Activated T-helper 9 cell treated with anti-CD3 and anti-CD28 coated beads, Interleukin-2, amount 50 U/mL, for 16 hours (primary cell): Measurements from ENCODE around the gene SLC36A3.
"Not testable (repeated sequence)": the region's sequence is repeated elsewhere in the genome, so short reads cannot be mapped to it uniquely, and the experiment has no call there.

Source experiments
- DNase-seq: peaks from one replicate; pipeline ENCODE4 v3.0.0-alpha.2; 2020; ENCODE audit warnings: low read depth

SLC36A3 gene

GRCh38 chr5:151259931-151260330 lies 43.6 kb downstream of the SLC36A3 start:
- no peak for DNase-seq

GRCh38 chr5:151258816-151259215 lies 44.8 kb downstream of the SLC36A3 start:
- DNase-seq = no peak

DNA sequence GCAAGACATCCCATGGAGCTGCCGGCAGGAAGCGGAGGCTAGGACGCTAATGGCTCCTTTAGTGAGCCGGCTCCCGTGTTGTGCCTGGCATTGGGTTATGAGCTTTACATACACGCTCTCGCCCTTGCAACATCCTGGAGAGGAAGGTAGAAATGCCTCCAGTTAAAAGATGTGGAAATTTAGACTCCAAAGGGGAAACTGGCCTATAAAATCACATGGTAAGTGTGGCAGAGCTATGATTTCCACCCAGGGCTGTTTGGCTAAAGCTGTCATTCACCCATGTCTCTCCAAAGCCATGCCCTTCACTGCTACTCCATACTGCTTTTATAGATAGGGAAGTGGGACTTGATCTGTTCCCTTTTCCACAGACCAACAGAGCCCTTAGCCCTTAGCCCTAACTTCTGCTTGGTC lies 45.4 kb downstream of the SLC36A3 start:
- no peak for DNase-seq

GRCh38 chr5:151257731-151258181 lies 45.8 kb downstream of the SLC36A3 start:
- no peak for DNase-seq

- no peak for DNase-seq
These were observed 47.8 kb downstream of the SLC36A3 start for GRCh38 chr5:151255621-151256286.

DNA sequence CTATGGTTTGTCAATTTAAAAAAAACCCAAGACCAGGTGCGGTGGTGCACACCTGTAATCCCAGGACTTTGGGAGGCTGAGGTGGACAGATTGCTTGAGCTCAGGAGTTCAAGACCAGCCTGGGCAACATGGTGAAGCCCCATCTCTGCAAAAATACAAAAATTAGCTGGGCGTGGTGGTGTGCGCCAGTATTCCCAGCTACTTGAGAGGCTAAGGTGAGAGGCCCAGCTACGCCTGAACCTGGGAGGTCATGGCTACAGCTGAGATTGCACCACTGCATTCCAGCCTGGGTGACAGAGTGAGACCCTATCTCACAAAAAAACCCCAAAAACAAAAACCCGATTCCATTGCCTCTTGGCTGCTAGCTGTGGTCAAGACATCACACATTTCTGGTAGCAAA lies 48.6 kb downstream of the SLC36A3 start:
- DNase-seq = not testable (repeated sequence)

GRCh38 chr5:151254556-151254955 lies 49.0 kb downstream of the SLC36A3 start:
- no peak for DNase-seq

- DNase-seq = no peak
These were observed 50.0 kb downstream of the SLC36A3 start for GRCh38 chr5:151253605-151253950.

- peak; percentile 98 for DNase-seq
These were observed 50.6 kb downstream of the SLC36A3 start, which contains the start of gene GM2A for GRCh38 chr5:151252762-151253604. GM2A (plus strand) TSS chr5:151253185; CDS start chr5:151253217, 32 bp downstream.

DNA sequence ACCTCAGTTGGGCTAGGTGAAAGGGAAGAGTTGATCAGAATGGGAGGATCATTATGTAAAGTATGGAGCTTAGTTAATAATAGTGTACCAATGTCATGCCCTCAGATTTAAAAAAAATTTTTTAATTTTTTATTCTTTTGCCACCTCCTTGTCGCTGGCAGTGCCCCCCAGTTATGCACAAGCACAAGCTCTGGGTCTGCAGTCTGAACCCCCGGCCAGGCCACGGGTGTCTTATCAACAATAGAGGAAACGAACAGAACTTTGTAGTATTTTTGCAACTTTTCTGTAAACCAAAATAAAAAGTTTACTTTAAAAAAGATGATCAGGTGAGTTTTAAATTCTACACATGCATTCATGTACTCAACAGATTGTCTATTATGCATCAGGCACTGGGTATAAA lies 51.9 kb downstream of the SLC36A3 start:
- DNase-seq = no peak

DNA sequence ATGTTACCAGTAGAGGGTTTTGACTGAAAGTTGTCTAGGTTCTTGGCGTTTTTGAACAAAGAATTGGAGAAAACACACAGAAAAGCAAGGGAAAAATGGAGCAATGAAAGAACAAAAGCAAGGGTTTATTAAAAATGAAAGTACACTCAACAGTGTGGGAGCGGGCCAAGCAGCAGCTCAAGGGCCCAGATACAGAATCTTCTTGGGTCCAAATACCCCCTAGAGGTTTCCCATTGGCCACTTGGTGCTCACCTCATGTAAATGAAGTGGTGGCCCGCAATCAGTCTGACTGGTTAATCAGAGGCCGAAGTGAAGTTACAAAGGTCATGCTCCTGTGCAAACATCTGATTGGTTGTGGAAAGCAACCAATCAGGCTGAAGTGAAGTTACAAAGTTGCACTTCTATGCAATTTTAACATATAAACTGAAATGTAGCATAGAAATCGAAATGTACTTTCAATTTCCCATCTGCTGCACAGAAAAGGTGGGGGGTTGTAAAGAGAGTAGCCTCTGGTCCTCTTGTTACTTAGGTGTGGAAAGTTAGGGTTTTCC lies 52.5 kb downstream of the SLC36A3 start:
- DNase-seq = no peak

DNA sequence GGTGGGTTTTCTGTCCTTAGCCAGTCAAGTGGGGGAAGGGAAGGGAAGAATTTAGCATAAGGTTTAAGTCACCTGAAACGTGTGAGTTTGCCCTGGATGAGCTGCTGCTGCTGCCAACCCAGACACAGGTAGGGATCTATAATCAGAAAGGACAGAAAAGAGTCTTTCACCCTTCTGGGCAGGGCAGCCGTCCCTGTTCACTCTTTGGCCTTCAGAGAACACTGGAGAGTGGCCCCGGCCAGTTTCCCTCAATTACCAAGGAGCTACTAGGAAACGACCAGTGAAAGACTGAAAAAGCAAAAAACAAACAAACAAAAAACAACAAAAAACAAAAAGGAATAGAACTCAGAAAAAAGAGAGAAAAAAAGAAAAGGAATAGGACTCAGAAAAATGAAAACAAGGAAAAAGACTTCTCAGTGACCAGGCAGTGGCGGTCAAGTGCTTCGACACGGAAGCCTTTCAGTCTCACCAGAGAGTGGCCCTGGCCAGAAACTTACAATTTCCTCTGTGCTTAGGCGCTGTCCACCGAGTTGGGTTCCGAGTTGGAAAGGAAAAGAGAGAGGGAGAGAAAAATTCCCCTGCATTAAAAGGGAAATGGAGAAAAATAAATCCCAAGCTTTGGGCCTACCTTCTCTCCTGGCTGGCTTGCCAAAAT lies 53.1 kb downstream of the SLC36A3 start:
- no peak for DNase-seq

- no peak for DNase-seq
These were observed 54.3 kb downstream of the SLC36A3 start for GRCh38 chr5:151249281-151249680.

DNA sequence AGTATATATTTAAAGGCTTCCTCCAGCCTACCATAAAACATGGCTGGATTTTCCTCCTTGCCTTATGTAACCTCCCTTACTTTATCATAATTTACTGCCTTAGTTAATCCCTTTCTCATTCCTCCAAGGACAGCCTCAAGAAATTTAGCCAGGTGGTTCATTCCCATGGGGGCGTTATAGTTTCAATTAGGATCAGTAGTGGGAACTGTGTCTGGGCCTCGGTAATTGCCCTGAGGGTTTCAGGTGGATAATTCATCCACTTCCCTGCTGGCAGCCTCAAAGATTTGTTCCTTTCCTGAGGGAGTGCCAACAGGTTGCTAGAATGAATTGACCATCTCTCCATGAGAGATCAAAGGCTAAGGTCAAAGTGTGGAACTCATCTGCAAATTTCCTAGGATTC lies 54.9 kb downstream of the SLC36A3 start:
- no peak for DNase-seq

DNA sequence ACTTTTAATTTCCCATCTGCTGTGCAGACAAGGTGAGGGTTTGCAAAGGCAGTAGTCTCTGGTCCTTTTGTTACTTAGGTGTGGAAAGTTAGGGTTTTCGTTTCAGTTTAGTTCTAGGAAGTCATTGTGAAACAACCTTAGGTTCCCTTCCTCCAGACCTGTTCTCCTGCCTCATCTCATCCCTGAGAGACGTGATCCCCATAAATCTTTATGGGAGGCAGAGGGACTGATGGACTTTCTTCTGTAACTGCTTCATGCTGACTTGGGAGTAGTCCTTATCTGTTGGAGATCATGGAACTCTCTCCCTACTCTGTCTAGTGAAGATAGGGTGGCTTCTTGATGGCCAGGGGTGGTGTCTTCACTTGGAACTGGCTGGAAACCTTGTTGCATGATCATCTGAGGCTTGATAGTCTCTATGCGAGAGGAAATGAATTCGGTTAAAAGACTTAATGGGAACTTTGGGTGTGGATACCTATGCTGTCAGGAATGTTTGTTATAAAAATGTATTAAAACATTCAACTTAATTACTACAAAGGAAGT lies 57.8 kb downstream of the SLC36A3 start:
- DNase-seq = no peak

DNA sequence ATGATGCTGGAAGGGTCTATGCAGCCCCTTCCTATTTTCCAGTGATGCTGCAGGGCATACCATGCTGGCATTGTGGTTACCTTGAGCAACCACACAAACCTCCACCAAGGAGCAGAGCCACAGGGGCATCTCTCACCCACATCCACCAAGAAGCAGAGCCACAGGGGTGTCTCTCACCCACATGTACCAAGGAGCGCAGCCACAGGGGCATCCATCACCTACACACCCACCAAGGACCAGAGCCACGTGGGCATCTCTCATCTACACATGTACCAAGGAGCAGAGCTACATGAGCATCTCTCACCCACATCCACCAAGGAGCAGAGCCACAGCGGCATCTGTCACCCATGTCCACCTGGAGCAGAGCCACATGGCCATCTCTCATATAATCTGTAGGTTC lies 59.4 kb downstream of the SLC36A3 start:
- no peak for DNase-seq

- no peak for DNase-seq
These were observed 60.0 kb downstream of the SLC36A3 start for GRCh38 chr5:151243564-151243963.

- no peak for DNase-seq
These were observed 60.4 kb downstream of the SLC36A3 start for GRCh38 chr5:151243127-151243526.

GRCh38 chr5:151240924-151241635 lies 62.5 kb downstream of the SLC36A3 start:
- DNase-seq = no peak

DNA sequence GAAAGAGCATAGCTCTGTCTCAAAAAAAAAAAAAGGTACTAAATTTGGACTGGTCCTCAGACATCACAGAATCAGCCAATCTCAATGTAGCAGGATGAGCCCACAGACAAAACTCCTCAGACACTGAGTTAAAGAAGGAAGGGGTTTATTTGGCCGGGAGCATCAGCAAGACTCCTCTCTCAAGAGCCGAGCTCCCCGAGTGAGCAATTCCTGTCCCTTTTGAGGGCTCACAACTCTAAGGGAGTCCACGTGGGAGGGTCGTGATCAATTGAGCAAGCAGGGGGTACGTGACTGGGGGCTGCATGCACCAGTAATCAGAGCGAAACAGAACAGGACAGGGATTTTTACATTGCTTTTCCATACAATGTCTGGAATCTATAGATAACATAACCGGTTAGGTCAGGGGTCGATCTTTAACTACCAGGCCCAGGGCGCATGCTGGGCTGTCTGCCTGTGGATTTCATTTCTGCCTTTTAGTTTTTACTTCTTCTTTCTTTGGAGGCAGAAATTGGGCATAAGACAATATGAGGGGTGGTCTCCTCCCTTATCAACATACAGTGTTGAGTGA lies 63.2 kb downstream of the SLC36A3 start:
- DNase-seq = not testable (repeated sequence)

DNA sequence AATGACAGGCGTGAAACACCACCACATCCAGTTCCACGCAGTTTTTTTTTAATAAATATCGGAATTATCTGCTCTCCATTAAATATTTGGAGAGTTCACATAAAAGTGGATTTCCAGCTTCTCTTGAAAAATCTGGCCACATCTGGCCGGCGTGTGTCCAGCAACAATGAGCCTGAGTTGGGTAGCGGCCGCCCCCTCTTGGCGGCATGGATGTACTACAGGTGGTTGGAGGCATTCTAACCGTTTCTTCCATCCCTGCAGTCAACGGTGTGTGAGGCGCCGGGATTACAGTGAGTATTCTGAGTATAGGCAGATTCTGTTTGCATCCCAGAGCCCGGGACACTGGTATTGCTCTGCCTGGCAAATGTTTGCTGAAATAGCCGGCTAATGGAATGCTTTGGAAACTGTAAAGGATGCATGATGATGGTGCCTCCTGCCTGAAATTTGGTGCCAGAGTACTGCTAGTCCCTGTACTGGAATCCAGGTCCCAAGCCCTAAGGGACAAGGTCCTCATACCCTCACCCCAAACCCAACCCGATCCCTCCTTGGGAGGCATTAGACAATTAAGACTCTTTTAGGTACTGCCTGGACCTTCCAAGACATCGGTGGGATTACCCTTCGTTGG lies 64.2 kb downstream of the SLC36A3 start:
- peak; percentile 44 for DNase-seq
